GM23338 (cell line): ENCODE data around the gene NRGN. TPM values are rescaled to one million over a fixed set of nuclear protein-coding genes. Genes with fewer than 3 reads are reported as not detected.

Experiments
- ATAC-seq: fragments of 200-7000 bp; cut with Tn5 transposase; 3 replicates; pipeline ENCODE4 v1.9.1; 2020
- DNase-seq: peaks from one replicate; pipeline ENCODE4 v3.0.0-alpha.2; 2015; ENCODE audit warnings: low spot score
- H2AFZ ChIP-seq: fragments of 200-600 bp; sonication (generic); 2 replicates; pipeline ENCODE4 v1.8.0; 2016; ENCODE audit warnings: antibody characterized with exemption, mild to moderate bottlenecking, moderate library complexity
- H3F3A ChIP-seq: fragments of 200-600 bp; sonication (generic); replicated peaks from 2 replicates; pipeline ENCODE4 v1.8.0; 2017; ENCODE audit warnings: antibody characterized with exemption, mixed run types, low read depth
- H3K27ac ChIP-seq: fragments of 200-600 bp; sonication (generic); 2 replicates; pipeline ENCODE4 v1.6.1; 2016; ENCODE audit warnings: low read depth
- H3K27me3 ChIP-seq: fragments of 200-600 bp; sonication (generic); 2 replicates; pipeline ENCODE4 v1.8.0; 2016; ENCODE audit warnings: mild to moderate bottlenecking, mixed run types, moderate library complexity; ENCODE audit not compliant: insufficient read depth
- H3K36me3 ChIP-seq: fragments of 200-600 bp; sonication (generic); 2 replicates; pipeline ENCODE4 v1.8.0; 2016; ENCODE audit warnings: mild to moderate bottlenecking; ENCODE audit not compliant: insufficient read depth
- H3K4me1 ChIP-seq: fragments of 200-600 bp; sonication (generic); 2 replicates; pipeline ENCODE4 v1.8.0; 2016; ENCODE audit warnings: mild to moderate bottlenecking, moderate library complexity; ENCODE audit not compliant: insufficient read depth
- H3K4me2 ChIP-seq: fragments of 200-600 bp; sonication (generic); 2 replicates; pipeline ENCODE4 v1.7.1; 2017; ENCODE audit warnings: mixed run types
- H3K4me3 ChIP-seq: fragments of 200-600 bp; sonication (generic); 2 replicates; pipeline ENCODE4 v1.6.1; 2016; ENCODE audit warnings: mixed run types
- H3K79me2 ChIP-seq: fragments of 200-600 bp; sonication (generic); replicated peaks from 2 replicates; pipeline ENCODE4 v1.8.0; 2017; ENCODE audit warnings: mild to moderate bottlenecking; ENCODE audit not compliant: insufficient read depth
- H3K9me2 ChIP-seq: fragments of 200-600 bp; sonication (generic); 2 replicates; pipeline ENCODE4 v1.8.0; 2017; ENCODE audit not compliant: insufficient read depth
- H4K20me1 ChIP-seq: fragments of 200-600 bp; sonication (generic); replicated peaks from 2 replicates; pipeline ENCODE4 v1.8.0; 2017; ENCODE audit warnings: mild to moderate bottlenecking; ENCODE audit not compliant: insufficient read depth
- H3K27ac Mint-ChIP-seq: 2 replicates; pipeline ENCODE4 v1.8.0; 2020; ENCODE audit warnings: inconsistent platforms, mild to moderate bottlenecking, moderate library complexity, mixed read lengths
- H3K27me3 Mint-ChIP-seq: 3 replicates; pipeline ENCODE4 v1.8.0; 2022; ENCODE audit warnings: low read depth, mild to moderate bottlenecking, moderate library complexity, mixed read lengths, inconsistent platforms; ENCODE audit not compliant: insufficient read depth, poor library complexity
- H3K36me3 Mint-ChIP-seq: 3 replicates; pipeline ENCODE4 v1.8.0; 2021; ENCODE audit warnings: low read depth, mild to moderate bottlenecking, inconsistent platforms, moderate library complexity, mixed read lengths
- H3K4me1 Mint-ChIP-seq: 3 replicates; pipeline ENCODE4 v1.8.0; 2020; ENCODE audit warnings: mild to moderate bottlenecking, inconsistent platforms, mixed read lengths
- H3K4me3 Mint-ChIP-seq: 3 replicates; pipeline ENCODE4 v1.8.0; 2021; ENCODE audit warnings: moderate library complexity, mild to moderate bottlenecking, inconsistent platforms, mixed read lengths
- H3K9me3 Mint-ChIP-seq: 3 replicates; pipeline ENCODE4 v1.8.0; 2020; ENCODE audit warnings: moderate library complexity, mild to moderate bottlenecking, inconsistent platforms, mixed read lengths
- CREB1 ChIP-seq: fragments of 250-450 bp; sonication (Bioruptor Pico); IDR thresholded peaks from 2 replicates; pipeline ENCODE4 v1.5.0; 2020; ENCODE audit warnings: low read depth, mild to moderate bottlenecking, moderate library complexity
- ETS1 ChIP-seq: IDR thresholded peaks from 2 replicates; pipeline ENCODE4 v1.6.1; 2016; ENCODE audit warnings: antibody characterized with exemption
- EZH2 ChIP-seq: fragments of 200-600 bp; sonication (generic); IDR thresholded peaks from one replicate; pipeline ENCODE4 v1.8.0; 2017; ENCODE audit warnings: antibody characterized with exemption, mild to moderate bottlenecking, low read depth; ENCODE audit not compliant: unreplicated experiment
- JUNB ChIP-seq: IDR thresholded peaks from one replicate; pipeline ENCODE4 v1.6.1; 2016; ENCODE audit warnings: antibody characterized with exemption; ENCODE audit not compliant: unreplicated experiment
- NANOG ChIP-seq: IDR thresholded peaks from 2 replicates; pipeline ENCODE4 v1.6.1; 2016; ENCODE audit warnings: antibody characterized with exemption, borderline replicate concordance
- POLR2AphosphoS5 ChIP-seq: IDR thresholded peaks from 2 replicates; pipeline ENCODE4 v1.6.1; 2016; ENCODE audit warnings: antibody characterized with exemption, low read depth
- REST ChIP-seq: IDR thresholded peaks from one replicate; pipeline ENCODE4 v1.6.1; 2018; ENCODE audit warnings: antibody characterized with exemption; ENCODE audit not compliant: unreplicated experiment
- STAT1 ChIP-seq: IDR thresholded peaks from one replicate; pipeline ENCODE4 v1.6.1; 2016; ENCODE audit warnings: antibody characterized with exemption; ENCODE audit not compliant: unreplicated experiment
- ZNF331 ChIP-seq: fragments of 250-450 bp; sonication (Bioruptor Pico); IDR thresholded peaks from 2 replicates; pipeline ENCODE4 v1.5.0; 2020; ENCODE audit warnings: low read depth, mild to moderate bottlenecking, moderate library complexity
- polyA plus RNA-seq: library from polyadenylated mRNA; unstranded; fragments of >200 nt; fragmentation: Nextera tagmentation; extraction: Ambion mirVana; gene quantifications from 2 replicates; pipeline ENCODE4 v1.2.1, GENCODE V29; 2016
- total RNA-seq: library from RNA; depleted of rRNA; stranded (reverse); fragments of >200 nt; shearing (Covaris generic); gene quantifications from 2 replicates; pipeline ENCODE4 v1.2.3, GENCODE V29; 2014
- TF ChIP-seq, protein P1 (sequence below), 2 experiments: fragments of 200-600 bp in 1 of 2; sonication (generic) in 1 of 2; conservative IDR thresholded peaks; 2 replicates each; pipeline versions ENCODE4 v1.5.1 to v1.6.1; 2016 to 2017; ENCODE audit warnings: antibody characterized with exemption in 2 of 2, low read depth in 2 of 2, mild to moderate bottlenecking in 2 of 2, moderate library complexity in 1 of 2

NRGN gene
- total and polyA plus RNA-seq, 2 experiments from 2014 or later = 0.24 to 0.61 TPM

DNA sequence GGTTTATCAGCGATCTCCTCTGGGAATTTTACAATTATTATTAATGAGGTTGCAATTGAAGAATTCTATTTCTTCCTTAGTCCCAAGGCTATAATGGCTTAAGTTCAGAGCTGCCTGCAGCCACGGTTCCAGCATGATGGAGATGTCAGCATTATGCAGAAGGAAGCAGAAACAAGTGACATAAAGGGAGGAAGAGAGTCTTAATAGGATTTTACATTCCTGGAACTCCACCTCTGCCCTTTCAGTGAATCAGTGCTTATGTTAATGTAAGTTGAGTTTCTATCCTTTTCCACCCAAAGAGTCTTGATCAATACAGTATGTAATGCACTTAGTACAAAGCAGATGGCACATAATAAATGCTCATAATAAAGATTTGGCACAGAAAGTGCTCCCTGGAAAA, 11.6 kb upstream of the NRGN start (continued):
- no peak for TF ChIP-seq EZH2
- no peak for TF ChIP-seq JUNB
- TF ChIP-seq POLR2AphosphoS5 = no peak
- no peak for TF ChIP-seq STAT1
- TF ChIP-seq ZNF331 = no peak
- no peak for TF ChIP-seq CREB1
- TF ChIP-seq NANOG = no peak
- TF ChIP-seq, protein P1, sequence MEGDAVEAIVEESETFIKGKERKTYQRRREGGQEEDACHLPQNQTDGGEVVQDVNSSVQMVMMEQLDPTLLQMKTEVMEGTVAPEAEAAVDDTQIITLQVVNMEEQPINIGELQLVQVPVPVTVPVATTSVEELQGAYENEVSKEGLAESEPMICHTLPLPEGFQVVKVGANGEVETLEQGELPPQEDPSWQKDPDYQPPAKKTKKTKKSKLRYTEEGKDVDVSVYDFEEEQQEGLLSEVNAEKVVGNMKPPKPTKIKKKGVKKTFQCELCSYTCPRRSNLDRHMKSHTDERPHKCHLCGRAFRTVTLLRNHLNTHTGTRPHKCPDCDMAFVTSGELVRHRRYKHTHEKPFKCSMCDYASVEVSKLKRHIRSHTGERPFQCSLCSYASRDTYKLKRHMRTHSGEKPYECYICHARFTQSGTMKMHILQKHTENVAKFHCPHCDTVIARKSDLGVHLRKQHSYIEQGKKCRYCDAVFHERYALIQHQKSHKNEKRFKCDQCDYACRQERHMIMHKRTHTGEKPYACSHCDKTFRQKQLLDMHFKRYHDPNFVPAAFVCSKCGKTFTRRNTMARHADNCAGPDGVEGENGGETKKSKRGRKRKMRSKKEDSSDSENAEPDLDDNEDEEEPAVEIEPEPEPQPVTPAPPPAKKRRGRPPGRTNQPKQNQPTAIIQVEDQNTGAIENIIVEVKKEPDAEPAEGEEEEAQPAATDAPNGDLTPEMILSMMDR (conservative IDR thresholded peaks at IDR 0.05; ENCODE audit: low read depth in 2 of 2) = no peak

- Histone ChIP-seq H3K36me3 (no peaks in the 10 kb centered on the region), H3K9me2 (no peaks in the 10 kb centered on the region), H3K4me2 (no peak overlapping the region), H4K20me1 (no peaks in the 10 kb centered on the region), H3F3A (no peaks in the 10 kb centered on the region), H3K27ac (no peak overlapping the region), H3K27me3 (peaks cover 34% of the 10 kb centered on the region), H3K4me3 (no peak overlapping the region), H3K79me2 (no peaks in the 10 kb centered on the region), H2AFZ (no peak overlapping the region), H3K4me1 (peaks cover 26% of the 10 kb centered on the region)
- H3K36me3 Mint-ChIP-seq = no peaks in the 10 kb centered on the region
- H3K27ac Mint-ChIP-seq = no peak overlapping the region
- peaks cover 32% of the 10 kb centered on the region for H3K4me1 Mint-ChIP-seq
- no peak for TF ChIP-seq NANOG
- peaks cover 12% of the 10 kb centered on the region for H3K27me3 Mint-ChIP-seq
- H3K4me3 Mint-ChIP-seq = no peak overlapping the region
- ATAC-seq = no peak
- no peaks in the 10 kb centered on the region for H3K9me3 Mint-ChIP-seq
- no peak for DNase-seq
Measured at GRCh38 chr11:124729571-124729970, 10.2 kb upstream of the NRGN start.

DNA sequence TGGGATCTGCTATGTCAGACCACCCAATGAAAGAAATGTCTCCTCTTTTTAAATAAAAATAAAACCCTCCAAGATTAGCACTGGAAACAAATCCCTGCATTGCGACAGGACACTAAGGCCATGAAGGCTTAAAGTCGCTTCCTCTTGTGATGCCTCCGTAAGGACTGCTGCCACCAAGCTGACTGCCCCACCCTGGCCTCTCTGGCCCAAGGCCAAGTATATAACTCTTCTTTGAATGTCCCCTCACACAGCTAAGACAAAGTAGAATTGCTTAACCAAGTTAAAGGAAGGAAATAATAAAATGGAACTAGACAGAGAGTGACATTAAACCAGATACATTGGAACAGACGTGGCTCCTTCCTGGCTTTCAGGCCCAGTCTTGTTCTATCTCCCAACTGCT, 7.5 kb upstream of the NRGN start:
- ATAC-seq = no peak
- Mint-ChIP-seq H3K4me1 (peaks cover 11% of the 10 kb centered on the region), H3K9me3 (no peaks in the 10 kb centered on the region), H3K27me3 (peaks cover 15% of the 10 kb centered on the region), H3K27ac (no peak overlapping the region), H3K4me3 (no peak overlapping the region), H3K36me3 (no peaks in the 10 kb centered on the region)
- Histone ChIP-seq H3K4me1 (peaks cover 5% of the 10 kb centered on the region), H4K20me1 (no peaks in the 10 kb centered on the region), H3K4me2 (no peak overlapping the region), H3K9me2 (no peaks in the 10 kb centered on the region), H3K79me2 (no peaks in the 10 kb centered on the region), H3K36me3 (no peaks in the 10 kb centered on the region), H3K4me3 (no peak overlapping the region), H3K27ac (no peak overlapping the region), H3K27me3 (peaks cover 40% of the 10 kb centered on the region), H2AFZ (no peak overlapping the region), H3F3A (no peaks in the 10 kb centered on the region)
- DNase-seq = no peak
- TF ChIP-seq CREB1 = no peak
- no peak for TF ChIP-seq EZH2
- TF ChIP-seq REST = no peak
- no peak for TF ChIP-seq ETS1
